PC-9 (cell line): ENCODE results near the gene DNAJC3.

Experiments
- CTCF ChIP-seq: fragments of 200-600 bp; sonication (generic); conservative IDR thresholded peaks from 2 replicates; pipeline ENCODE4 v1.6.1; 2017; ENCODE audit warnings: mixed run types, antibody characterized with exemption, mild to moderate bottlenecking, moderate library complexity
- EZH2 ChIP-seq: fragments of 200-600 bp; sonication (generic); IDR thresholded peaks from 2 replicates; pipeline ENCODE4 v1.8.0; 2017; ENCODE audit warnings: antibody characterized with exemption, low read depth

- TF ChIP-seq CTCF (no peak), EZH2 (no peak)
These were observed 7.5 kb downstream of the DNAJC3 start for GRCh38 chr13:95684418-95684817.
